SHP77 (cell line): ENCODE data around the gene ADAMTS2.

Experiments used
- DNase-seq, 2 experiments: peaks; one replicate each; lab custom pipeline; 2025; lab: John Stamatoyannopoulos, UW

ADAMTS2 gene

DNA sequence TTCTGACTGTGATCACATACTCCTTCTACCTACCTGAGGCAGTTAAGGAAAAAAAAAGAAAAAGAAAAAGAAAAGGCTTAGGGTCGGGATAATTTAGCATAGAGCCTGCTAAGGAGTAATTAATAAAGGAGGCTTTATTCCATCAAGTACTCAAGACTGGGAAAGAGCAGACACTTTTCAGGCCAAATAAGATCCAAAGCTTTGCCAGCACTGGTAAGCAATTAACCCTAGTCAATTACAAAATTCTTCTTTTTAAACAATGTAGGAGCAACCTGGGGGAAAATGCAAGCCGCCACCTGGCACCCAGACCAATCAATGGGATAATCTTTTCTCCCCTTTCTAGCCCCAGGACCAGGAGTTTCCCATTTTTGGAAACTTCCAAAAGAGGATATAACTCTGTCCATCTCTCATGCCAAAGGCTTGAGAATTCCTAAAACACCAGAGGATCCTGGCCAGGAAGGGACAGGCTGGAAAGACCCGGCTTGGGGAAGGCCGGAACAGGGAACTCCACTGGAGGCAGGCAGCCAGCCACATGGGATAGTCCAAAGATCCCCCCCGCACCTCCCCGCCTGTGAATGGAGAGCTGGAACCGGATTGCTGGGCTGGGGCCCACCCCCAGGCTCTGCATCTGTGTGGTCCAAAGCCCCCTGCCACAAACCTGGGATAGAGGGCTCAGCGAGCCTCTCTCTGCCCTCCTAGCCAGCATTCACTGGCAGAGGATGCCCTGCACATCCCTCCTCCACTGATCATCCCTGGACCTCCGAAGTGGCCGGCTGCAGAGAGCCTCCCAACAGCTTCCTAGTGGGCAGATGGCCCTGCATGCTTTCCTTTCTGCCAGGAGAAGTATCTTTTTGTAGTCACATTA lies 167.3 kb downstream of the ADAMTS2 start:
- DNase-seq, result no peak

- no peak for DNase-seq
These were observed 168.6 kb downstream of the ADAMTS2 start for GRCh38 chr5:179176571-179177230.

DNA sequence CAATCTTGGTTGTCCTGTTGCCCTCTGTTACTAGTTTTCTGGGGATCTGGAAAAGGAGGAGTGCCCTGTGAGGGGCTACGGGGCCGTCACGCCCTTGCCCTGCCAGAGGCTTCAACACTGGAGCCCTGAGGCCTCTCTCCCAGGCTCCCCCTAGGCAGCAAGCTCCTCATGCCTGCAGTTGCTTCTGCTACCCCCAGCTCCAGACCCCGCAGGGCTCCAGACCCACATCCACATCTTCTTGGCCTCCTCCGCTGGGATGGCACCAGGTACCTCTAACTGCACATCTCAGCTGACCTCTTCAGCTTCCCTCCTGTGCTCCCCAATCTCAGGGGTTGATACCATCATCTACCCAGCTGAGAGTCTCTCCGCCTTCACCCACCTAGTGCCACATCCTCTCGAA lies 169.1 kb downstream of the ADAMTS2 start:
- no peak for DNase-seq

DNA sequence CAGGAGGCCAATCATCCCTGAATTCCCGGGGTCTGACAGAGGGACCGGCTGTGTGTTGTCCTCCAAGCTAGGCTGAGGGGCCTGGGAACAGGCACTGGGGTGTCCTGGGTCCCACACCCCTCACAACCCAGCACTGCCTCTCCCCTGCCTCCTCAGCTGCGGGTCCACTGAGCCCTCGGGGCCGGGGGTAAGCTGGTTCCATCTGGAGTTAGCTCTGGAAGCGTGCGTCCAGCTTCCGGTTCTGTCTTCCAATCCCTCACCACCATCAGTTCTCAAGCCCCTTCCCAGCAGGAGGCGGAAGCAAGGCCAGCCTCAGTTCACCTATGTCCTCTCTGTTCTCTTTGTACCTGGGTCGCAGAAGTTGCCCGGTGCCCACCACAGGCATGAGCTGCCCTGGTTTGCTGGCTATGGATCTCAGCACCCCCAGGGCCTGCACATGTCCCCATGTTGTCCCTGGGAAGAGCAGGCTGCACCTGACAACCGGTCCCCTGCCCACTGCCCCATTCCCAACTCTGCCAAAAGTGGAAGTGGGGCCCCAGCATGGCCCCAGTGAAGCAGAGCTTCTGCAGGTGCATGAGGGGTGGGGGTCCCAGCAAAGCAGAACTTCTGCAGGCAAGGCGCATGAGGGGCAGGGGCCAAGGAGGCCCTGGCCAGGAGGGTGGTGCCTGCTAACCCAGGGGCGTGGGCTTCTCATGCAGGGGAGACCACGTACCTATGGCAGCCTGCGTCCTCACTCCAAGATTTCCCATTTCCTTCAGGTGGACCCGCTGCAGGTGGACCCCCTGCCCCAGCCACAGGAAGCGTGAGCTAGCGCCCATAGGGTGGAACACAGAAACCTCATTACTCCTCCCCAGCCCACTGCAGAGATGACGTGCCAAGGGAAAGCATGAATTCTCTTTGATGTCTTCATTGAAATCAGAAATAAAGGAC lies 173.2 kb downstream of the ADAMTS2 start:
- no peak for DNase-seq

- no peak for DNase-seq
These were observed 173.9 kb downstream of the ADAMTS2 start for GRCh38 chr5:179171251-179171815.

GRCh38 chr5:179170606-179171005 lies 174.7 kb downstream of the ADAMTS2 start:
- DNase-seq, result no peak

DNA sequence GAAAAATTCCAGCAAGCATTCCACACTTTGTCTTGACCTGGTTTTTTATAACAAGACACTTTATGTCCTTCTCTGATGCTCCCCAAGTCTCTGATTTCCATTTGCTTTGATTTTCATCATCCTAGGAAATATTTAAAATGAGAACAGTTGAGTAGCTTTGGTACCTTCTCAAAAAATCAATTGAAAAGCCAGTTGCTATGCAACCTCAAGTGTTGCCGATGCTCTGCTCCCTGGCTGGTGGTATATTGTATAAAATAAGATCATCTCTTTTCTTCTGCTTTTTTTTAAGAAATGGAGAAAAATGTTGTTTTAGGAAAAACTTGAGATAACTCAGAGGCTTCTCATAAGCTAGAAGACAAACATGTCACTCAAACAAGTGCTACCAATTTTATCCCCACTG lies 175.4 kb downstream of the ADAMTS2 start:
- DNase-seq, result no peak

DNA sequence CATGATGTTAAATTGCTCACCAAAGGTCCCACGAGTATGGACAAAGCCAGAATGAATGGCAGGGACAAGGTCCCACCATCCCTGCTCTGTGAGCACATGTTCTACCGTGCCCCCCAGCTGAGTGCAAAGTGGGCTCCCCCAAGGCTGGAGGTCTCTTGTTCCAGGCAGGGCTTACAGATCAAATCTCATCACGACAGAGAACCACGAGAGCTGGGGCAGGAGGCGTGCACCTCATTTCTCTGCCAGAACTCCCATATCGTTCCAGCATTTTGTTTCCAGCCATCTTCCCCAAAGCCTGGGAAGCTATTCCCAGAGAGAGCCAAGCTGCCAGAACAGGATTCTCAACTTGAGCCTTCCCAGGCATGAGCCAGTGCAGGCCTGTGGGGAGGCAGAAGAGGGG lies 176.6 kb downstream of the ADAMTS2 start:
- DNase-seq, result no peak

DNA sequence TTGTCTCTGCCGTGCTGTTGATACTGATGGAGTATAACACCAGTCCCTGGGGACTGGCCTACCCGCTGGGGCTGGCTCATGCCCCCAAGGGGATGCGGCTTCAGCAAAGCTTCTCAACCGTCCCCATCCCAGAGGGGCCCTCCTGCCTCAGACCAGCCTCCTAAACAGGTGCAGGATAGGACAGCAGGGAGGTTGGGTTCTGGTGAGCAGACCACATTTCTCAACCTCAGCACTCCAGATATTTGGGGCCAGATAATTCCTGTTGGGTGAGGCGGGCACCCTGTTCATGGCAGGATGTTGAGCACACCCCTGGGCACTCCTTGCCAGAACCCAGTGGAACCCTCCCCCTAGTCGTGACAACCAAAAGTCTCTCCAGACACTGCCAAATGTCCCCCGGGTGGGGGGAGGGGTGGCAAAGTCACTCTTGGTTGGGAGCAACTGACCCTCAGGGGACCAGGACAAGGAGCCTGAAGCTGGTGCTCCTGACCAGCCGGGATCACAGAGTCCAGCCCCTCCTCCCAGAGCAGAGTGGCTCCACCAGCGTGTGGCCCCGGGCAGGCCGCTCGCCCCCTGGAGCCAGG lies 177.3 kb downstream of the ADAMTS2 start:
- no peak for DNase-seq

GRCh38 chr5:179166886-179167841 lies 178.1 kb downstream of the ADAMTS2 start:
- no peak for DNase-seq

DNA sequence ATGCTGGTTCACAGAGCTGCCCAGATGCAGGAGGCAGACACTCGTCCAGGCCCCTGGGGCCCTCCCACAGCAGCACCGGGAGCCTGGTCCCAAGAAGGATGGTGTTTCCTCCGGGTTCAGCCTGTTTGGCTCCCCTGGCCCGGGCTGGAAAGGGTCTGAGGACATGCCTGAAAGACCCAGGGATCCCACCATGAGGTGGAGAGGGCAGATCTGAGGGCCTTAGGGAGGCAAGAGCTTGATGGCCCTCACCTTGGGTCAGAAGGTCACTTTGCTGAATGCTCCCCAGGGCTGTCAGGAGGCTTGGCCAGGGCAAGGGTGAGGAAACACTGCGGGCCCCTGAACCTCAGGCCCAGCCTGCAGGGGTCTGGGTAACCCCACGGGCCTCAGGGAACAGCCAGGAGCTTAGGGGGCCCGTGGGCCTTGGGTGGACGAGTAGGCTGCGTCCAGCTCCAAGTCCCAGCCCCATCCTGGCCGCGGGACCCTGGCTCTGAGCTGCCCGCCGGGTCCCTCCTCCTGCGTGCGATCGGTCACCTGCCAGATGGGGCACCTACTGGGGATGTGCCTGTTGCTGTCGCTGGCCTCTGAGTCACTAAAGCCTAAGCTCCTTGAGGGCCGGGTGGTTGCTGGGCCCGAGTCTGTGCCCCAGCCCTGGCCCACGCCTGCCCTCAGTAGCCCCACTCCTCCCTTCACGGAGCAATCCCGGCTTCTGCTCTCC lies 178.9 kb downstream of the ADAMTS2 start:
- no peak for DNase-seq

- DNase-seq, result no peak
These were observed 179.7 kb downstream of the ADAMTS2 start for GRCh38 chr5:179165421-179166170.

DNA sequence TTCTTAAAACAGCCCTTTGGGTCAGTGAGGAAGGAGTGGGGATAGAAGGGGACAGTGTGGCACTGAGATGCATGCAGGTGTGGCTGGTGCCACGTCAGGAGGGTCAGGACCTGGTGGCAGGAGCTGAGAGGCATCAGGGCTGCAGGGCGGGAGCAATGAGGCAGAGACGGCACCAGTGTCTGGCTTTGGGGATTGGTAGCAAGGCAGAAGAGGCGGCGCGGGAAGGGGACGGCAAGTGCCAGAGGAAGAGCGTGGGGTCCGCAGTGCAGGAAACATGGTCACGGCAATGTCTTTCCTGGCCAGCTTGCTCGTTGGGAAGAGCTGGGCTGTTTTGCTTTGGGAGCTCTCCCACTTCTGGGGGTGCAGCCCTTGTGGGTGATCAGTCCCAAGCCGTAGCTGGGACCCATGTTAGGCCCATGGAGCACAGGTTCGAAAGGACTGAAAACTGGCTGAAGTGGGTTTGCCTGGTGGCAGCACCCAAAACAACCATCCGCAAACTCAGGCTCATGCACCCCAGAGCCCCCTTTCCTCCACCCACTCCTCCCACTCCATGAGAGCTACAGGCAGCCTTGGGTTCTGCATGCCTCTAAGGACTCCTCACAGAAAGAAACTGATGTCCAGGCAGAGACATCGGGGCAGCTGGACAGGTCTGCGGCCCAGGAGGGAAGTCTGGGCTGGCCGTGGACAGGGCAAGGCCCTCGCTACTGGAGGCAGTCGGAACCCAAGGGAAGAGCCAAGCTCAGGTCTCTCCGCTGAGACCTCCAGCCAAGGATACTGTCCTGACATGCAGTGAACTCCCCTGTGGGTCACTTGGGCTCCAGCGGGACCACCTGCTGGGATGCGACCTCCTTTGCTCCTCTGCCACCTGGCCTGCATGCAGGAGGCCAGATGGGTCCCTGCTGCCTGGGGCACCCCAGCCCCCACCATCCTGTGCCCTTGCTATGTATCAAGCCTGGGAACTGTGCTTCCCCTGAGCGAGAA lies 180.6 kb downstream of the ADAMTS2 start:
- no peak for DNase-seq

- DNase-seq, result no peak
These were observed 181.8 kb downstream of the ADAMTS2 start for GRCh38 chr5:179163236-179164155.

- DNase-seq, result no peak
These were observed 182.7 kb downstream of the ADAMTS2 start for GRCh38 chr5:179162351-179163235.

- DNase-seq, result no peak
These were observed 183.4 kb downstream of the ADAMTS2 start for GRCh38 chr5:179161901-179162300.
